ENCODE data around the gene DBN1. TPM values are rescaled to one million over a fixed set of nuclear protein-coding genes. Genes with fewer than 3 reads are reported as not detected.

The DBN1 gene
- total RNA-seq, 1 donor from 2014 or later, result 41.5 TPM

DNA sequence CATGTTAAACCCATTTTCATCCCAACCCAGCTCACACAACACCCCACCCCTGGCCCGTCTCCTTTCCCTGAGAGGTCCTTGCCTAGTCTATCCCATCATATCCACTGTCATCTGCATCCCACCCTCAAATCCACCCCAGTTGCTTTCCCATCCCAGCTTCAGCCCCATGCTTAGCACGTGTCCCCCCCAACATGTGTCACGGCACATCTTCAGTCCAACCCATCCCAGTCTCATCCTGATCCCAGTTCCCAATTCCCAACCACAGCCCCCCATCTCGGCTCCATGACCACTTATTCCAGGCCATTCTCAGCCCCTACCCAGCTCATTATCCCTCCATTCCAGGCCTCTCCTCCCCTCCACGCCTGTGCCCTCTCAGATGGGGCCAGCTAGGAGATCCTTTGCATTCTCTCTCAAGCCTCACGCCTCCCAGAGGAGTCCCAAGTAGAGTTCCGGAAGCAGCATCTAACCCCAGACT lies 605 bp upstream of the DBN1 start:
- no peak for DNase-seq (ENCODE audit: low spot score)

DNA sequence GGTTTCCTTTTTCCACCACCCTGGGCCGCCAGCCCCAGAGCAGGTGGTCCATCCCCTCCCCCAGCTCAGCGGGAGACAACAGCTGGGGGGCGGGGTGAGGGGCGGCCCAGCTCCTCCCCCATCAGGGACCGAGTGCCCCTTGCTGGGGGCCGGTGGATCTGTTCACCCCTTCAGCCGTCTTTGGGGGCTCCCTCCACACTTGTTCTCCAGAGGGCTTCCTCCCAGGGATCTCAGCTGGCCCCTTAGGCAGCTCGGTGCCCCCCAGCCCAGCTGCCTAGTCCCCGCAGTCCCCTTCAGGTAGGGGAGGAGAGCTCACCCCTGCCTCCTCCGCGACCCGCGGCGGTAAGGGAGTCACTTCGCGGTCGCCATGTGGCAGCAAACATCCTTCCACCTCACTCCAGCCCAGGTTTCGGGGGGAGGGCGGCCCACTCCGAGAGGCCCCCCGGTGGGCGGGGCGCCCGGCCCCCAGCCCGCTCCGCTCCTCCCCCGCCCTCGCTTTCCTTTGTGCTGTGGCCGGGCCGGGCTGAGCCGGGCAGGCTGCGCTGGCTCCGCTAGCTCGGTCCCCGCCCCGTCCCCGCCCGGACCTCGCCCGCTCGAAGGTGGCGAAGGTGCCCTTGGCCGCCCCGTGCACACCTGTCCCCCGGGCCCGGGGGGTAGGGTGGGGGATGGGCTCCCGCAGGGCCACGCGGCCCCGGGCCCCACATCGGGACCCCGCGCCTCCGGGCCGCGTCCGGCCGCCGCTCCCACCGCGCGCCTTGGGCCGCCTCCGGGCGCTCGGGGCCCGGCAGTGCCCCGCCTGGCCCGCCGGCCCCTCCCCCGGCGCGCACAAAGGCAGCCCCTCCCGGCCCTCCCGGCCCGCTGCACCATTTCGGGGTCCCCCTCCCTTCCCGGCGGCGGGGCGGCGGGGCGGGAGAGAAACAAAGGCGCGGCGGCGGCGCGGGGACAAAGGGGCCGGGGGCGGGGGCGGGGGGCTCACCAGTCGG lies 683 bp downstream of the DBN1 start:
- DNase-seq (ENCODE audit: low spot score), result no peak

DNA sequence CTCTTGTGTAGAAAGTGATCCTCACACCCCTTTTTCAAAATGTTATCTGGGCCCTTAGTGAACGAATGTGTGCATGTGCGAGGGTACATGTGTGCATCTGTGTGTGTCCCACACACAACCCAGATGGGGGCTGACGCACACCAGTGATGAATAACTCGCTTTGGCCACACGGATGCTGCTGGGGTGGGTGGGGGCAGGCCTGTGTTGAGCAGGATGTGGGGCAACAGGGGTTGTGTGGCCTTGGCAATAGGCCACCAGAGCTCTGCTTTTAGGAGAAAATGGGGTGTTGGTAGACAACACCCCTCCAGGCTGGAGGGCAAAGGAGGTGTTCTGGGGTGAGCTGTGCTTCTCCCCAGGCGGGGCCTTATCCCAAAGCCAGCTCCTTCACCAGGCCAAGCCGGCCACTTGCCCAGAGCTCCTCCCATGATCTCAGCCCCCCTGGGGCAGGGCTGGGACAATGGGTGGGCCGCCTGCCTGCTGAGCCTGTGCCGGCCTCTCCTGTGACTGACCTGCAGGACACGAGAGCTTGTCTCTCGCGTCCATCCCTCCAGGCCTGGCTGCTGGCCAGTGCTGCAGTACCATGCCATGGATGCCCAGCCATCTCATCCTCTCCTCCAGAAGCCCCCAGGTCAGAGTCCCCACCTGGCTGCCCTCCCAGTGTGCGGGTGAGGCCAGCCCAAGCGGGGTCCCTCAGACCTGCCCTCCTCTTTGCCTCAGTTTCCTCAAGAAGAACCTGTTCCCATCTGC lies 1.7 kb downstream of the DBN1 start:
- no peak for DNase-seq (ENCODE audit: low spot score)

DNA sequence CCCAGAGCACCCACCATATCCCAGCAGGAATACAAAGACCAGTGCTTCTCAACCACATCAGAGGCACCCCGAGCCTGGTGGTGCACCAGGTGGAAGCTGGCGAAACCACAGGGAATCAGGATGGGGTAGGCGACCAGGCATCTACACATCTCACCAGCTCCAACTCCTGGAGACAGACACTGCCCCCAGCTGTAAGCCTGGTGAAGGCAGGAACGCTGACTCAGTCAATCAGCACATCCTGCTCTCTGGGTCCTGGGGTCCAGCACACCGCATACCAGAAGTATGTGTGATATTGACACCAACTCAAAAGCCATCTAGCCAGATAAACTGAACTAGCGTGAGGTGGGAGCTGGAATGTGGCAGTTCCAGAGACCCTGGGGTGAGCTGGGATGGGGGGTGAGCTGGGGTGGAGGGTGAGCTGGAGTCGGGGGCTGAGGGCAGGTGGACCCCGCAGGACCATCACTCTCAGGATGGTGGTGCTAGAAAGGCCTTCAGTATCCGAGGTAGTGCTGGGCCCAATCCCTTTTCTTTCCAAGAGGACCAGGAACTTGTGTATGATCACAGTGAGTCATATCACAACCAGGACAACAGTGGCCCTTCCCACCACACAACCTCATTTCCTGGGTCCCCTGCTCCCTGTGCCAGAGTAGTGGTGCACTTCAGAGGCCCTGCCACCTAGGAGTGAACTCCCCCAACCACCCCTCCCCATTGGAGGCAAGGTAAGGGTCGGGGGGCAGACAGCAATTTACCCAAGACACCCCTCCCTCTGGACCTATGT lies 2.5 kb downstream of the DBN1 start:
- no peak for DNase-seq (ENCODE audit: low spot score)

DNA sequence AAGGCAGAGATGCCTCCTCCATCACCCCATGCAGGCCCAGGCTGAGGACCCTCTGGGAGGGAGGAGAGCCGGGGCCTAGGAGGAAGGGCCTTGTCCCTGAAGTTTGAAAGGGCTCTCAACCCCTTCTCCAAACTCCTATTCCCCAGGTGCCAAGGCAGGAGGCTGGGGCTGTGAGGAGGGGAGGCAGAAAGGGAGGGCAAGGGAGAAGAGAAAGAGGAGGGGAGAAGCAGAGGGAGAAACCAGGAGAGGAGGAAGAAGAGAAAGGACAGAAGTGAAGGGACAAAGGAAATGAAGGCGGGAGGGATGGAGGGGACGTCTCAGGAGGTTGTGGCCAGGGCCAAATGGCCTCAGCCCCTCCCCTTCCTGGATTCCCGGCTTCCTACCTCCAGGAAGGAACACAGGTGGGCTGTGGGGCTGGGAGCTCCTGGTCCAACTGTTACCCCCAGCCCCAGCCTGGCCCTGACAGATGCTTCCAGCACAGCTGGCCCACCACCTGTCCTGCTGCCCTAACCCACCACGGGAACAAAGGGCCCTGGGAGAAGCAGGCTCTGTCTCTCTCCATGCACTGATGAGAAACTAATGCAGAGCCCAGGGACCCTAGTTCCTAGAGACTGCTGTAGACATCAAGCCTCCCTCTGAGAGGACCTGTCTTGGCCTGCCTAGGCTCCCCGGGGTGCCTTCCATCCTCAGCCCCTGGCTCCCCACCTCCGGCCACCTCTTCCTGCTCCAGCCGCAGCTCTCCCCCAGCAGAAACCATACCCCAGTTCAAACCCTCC lies 3.5 kb downstream of the DBN1 start:
- no peak for DNase-seq (ENCODE audit: low spot score)

DNA sequence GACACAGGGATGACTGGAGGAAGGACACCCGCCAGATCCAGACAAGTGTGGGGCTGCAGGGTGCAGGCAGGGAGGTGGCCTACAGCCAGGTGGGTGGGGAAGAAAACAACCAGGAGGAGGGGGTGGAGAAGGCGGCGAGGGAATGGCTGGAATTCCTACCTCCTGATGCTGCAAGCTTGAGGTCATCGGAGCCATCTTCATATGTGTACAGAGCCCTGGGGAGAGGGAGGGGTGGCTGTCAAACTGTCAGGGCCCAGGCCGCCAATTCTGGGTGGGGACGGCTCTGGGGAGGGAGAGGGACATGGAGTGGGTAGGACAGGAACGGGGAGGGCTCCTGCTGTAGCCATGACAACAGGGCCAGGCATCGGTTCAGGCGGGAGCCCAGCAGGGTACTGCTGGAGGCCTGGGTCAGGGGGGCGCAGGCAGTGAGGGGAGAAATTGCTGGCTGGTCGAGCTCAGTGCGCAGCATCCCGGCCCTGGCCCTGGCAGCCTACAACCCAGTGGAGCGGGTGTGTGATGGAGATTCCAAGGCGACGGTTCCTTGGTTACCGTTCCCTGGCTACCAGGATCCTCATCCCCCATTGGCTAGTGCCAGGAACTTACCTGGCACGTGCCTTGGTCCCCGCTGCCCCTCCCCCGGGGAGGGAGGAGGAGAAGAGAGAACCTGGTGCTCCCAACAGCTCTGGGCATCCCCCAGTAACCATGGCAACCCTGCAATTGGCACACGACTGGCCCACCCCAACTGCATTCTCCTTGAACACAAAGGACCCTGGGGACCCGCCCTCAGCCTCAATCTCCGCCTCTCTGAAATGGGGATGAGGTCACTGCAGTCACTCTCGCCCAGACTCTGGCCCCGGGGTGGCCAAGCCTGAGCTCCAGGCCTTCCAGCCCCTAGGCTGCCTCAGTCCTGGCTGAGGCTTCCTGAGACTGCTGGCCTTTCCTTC lies 4.5 kb downstream of the DBN1 start:
- no peak for DNase-seq (ENCODE audit: low spot score)

DNA sequence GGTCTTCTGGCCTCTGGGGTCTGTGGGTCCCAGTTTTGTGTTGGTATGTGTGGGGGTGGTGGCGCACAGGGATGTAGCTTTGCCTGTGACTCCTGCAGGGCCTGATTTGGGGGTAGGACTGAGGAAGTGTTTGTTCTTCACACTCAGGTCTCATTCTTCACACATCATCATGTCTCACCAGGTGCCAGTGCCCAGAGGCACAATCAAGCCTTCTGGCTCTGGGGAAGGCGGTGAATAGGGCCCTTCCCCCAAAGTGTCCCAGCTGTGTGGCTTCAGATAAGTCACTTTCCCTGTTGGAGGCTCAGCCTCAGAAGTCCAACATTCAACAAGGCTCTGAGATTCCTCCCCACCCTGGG lies 5.1 kb downstream of the DBN1 start:
- no peak for DNase-seq (ENCODE audit: low spot score)

DNA sequence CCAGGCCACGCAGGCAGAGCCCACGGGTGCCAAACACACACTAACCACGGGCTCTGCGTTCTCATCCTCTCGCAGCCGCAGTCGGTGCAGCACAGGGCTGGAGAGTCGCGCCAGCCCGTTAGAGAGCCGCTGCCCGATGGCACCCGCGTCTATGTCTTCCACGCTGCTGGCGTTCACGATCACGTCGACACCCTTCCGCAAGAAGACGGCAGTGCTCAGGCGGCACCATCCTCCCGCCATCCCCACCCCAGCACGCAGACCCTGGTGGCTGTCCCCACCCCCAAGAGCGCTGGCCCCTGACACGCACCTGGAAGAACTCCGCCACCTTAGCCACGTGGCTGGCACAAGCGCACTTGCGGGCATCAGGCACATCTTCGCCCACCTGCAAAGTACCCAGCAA lies 6.0 kb downstream of the DBN1 start:
- DNase-seq (ENCODE audit: low spot score), result no peak

DNA sequence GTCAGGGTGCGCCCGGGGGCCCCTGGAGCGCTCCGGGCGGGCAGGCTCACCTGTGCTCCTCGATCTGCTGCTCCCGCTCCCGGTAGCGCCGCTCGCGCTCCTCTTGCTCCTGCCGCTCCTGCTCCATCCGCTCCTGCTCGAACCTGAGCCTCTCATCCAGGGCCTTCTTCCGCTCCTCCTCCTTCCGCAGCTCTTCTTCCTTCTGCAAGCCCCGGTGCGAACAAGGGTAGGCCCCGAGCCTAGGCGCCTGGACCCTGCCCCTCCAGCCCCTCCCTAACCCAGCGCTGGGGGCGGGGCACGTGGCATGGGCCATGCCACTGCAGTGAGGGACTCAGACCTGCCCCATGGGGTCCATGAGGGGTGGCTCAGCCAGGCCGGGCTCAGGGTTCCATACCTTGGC lies 6.6 kb downstream of the DBN1 start:
- no peak for DNase-seq (ENCODE audit: low spot score)

DNA sequence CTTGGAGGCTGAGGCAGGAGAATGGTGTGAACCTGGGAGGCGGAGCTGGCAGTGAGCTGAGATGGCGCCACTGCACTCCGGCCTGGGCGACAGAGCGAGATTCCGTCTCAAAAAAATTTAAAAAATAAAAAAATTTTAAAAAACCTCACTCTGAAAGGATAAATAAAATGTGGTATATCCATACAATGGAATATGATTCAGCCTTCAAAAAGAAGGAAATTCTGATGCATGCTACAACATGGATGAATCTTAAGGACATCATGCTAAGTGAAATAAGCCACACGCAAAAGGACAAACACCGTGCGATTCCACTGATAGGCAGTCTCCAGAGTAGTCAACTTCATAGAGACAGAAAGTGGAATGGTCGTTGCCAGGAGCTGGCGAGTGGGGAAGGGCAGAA lies 8.4 kb downstream of the DBN1 start:
- DNase-seq (ENCODE audit: low spot score), result no peak

DNA sequence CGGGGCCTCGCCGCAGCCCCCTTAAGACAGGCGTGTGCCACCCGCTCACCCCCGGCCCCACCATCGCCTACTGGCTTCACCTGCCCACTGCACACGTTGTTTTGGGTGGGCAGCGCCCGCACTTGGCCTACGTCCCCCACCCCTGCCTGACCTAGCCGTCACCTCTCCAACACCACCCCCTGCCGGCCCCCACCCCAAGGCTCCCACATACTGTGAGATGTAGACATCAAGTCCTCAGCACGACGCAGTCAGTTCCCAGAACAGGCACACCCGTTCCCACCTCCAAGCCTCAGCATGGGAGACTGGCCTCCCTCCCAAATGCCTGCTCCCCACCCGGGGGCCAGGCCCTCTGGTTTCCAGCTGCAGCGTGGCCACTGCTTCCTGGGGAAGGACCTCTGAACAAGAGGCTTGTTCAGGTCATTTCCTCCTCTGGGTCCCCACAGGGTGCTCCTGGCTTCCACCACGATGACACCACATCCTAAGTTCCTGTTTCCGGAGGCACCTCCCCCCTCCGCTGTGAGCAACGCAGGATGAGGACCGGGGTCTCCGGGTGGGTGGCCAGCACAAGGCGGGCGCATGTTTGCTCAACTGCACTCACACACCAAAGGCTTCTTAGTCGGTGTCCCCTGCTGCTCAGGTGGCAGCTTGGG lies 11.3 kb downstream of the DBN1 start:
- no peak for DNase-seq (ENCODE audit: low spot score)

DNA sequence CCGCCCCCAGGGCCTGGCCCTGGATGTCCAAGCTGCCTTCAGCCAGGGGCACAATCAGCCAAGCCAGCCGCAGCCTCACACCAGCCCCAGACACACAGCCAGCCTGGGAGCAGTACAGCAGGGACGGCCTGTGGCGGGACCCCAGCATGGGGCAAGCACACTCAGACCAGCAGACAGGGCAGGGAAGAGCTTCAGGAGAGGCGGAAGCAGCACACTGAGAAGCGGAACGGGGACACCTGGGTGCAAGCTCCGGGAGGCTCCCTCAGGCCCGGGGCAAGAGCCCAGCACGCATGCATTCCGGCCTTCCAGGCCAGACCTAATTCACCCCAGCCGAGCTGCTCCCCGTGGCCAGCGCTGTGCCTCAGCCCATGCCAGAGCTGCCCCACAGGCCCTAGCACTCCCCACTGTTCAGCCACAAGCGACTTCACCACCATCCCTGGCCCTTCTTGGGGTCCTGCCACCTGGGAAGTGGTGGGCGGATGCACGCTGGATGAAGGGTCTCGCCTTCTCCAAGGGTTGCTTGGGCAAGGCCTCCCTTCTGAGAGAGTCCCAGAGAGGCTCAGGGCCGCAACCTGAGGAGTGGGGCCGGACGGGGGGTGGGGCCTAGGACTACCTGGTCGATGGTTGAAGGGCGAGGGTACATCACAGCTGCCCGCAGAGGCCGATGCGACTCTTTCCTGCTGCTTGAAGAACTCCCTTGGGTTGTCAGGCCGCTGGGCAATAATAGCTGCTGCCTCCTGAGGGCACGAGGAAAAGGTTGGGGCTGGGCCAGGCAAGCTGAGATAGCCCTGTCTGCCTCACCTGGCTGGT lies 13.4 kb downstream of the DBN1 start:
- DNase-seq (ENCODE audit: low spot score), result no peak

DNA sequence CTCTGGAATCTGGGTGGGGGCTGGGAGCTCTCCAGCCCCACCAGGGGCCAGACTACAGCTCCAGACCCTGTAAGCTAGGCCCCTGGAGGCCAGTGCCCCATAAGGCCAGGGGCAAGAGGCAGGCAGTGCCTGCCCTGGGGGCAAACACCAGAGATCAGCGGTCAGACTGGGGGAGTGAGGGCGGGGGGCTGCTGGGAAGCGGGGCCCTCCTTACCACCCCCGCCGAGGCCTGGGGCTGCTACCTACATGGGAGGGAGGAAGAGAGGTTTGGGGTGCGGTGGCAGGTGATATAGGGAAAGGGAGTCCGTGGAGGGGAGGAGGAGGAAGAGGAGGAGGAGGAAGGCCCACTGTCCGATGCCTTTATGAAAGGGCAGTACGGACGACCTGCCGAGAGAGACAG lies 14.1 kb downstream of the DBN1 start:
- DNase-seq (ENCODE audit: low spot score), result no peak

DNA sequence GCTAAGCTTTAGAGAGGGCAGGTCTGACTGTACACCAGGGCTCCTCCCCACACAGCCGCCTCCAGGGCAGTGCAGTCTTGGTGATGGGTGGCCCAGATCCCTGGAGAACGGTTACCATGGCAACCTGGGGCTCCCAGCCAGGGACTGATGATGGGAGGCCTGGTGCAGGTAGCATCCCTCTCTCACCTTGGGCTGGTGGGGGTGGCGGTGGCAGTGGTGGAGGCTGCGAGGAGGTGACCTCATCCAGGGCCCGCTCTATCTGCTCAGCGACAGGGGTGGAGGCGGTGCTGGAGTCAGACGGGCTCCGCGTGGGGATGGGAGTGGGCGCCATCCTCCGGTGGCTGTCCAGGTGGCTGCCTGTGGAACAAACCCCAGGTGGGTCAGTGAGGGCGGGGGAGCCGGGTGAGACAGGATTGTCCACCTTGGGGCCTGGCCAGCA lies 14.5 kb downstream of the DBN1 start:
- DNase-seq (ENCODE audit: low spot score), result no peak

DNA sequence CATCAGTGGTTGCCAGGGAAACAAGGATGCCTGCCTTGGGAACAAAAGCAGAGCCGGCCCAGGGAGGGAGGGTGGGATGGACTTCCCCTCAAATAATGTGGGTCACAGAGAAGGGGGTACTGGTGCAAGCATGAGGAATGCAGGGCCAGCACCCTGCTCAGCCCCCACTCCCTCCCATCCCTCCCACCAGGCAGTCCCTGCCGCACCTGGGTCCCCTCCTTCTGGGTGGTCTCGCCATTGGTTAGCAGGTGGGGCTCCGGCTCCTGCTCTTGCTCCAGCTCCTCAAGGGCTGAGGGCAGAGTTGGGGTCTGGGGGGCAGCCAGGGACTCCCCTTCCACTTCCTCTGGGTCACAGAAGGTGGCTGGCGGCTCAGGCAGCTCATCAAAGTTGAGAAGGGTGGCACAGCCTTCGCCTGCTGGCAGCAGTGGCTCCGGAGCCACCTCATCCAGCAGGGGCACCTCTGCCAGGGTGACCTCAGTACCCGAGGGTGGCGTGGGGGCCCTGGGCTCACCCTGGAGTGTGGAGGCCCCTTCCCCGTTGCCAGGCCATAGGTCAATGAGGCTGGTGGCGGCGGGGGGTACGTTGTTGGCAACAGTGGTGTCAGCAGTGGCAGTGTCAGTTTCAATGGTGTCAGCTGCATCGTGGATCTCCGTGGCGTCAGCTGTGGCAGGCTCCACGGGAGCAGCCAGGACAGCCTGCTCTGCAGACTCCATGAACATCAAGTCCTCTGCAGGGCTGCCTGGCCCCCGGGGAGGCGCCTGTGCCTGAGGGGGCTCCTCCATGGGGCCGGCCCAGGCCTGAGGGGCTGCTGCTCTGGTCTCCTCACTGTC lies 15.4 kb downstream of the DBN1 start:
- DNase-seq (ENCODE audit: low spot score), result no peak

DNA sequence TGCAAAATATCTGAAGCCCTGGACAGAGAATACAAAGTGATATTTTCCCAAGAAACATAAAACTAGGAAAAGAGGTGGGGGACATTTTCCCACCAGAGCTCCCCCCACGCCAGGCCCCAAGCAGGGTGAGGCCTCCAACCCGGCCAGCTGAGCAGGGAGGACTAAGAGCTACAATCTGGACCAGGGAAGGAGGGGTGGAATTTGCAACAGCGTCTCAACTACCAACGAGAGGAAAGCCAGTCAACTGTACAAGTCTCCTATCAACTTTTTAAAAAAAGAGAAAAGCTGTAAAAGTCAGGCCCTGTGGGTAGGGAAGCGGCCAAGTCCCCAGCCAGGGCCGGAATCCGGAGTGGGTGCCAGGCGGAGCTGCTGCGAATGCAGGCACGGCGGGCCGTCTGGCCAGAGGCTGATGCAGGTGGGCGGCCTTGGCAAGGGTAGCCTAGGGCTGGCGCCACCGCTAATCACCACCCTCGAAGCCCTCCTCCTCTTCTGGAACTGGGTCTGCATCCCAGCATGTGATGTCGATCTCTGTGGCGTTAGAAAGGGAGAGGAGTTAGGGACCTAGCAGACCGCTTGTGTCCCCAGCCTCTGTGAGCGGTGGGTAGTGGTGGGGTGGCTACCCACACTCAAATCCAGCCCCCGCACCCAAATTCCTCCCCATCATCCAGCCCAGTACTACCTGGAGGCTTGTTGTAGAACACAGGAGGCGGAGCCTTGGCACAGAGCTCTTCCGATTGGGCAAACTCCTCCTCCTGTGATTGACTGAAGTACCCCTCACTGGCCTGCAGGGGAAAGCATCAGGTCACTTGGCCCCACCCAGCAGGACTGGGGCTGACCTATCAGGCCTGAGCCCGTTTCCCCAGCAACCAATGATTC lies 16.2 kb downstream of the DBN1 start:
- peak; percentile 79 for DNase-seq (ENCODE audit: low spot score)

DNA sequence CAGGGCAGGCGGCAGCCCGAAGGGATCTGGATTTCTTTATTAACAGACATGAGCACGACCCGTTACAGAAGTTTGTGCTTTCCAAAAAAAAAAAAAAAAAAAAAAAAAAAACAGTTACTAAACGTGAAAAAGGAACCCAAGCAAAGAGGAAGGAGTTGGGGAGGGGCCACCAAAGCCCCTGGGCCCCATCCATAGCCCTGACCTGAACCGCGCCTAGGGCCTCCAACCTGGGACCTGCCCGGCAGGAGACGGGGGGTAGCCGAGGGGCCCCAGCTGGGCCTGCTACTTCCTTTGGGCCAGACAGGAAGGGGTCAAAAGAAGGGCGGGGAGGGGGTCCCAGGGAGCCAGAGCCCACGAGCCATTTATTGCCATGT lies 16.9 kb downstream of the DBN1 start:
- DNase-seq (ENCODE audit: low spot score), result no peak

Measured in ureter (tissue), 1 donor.